HG02571 (cell line): ENCODE measurements around the gene NFATC2.
A peak's percentile ranks its signal among the peaks of the same experiment; 100 is the strongest.
"Not testable (repeated sequence)": the region's sequence is repeated elsewhere in the genome, so short reads cannot be mapped to it uniquely, and the experiment has no call there.

Experiments
- ATAC-seq: cut with Tn5 transposase; IDR thresholded peaks from one replicate; pipeline ENCODE4 v1.9.1; 2021; ENCODE audit warnings: mild to moderate bottlenecking, moderate library complexity; ENCODE audit not compliant: unreplicated experiment

Gene NFATC2

GRCh38 chr20:51569815-51570738, 27.6 kb upstream of the NFATC2 start:
- ATAC-seq, result no peak

- not testable (repeated sequence) for ATAC-seq
These were observed 26.0 kb upstream of the NFATC2 start for GRCh38 chr20:51568533-51568932.

- no peak for ATAC-seq
These were observed 25.1 kb upstream of the NFATC2 start for GRCh38 chr20:51567622-51568021.

- ATAC-seq, result no peak
These were observed 24.1 kb upstream of the NFATC2 start for GRCh38 chr20:51566594-51566993.

GRCh38 chr20:51565298-51566144, 23.0 kb upstream of the NFATC2 start:
- no peak for ATAC-seq

GRCh38 chr20:51563486-51564332, 21.2 kb upstream of the NFATC2 start:
- no peak for ATAC-seq

GRCh38 chr20:51563174-51563485, 20.6 kb upstream of the NFATC2 start:
- ATAC-seq, result no peak

GRCh38 chr20:51562332-51563173, 20.0 kb upstream of the NFATC2 start:
- no peak for ATAC-seq

- no peak for ATAC-seq
These were observed 19.5 kb upstream of the NFATC2 start for GRCh38 chr20:51562027-51562331.

- no peak for ATAC-seq
These were observed 18.2 kb upstream of the NFATC2 start for GRCh38 chr20:51560550-51561307.

- no peak for ATAC-seq
These were observed 17.5 kb upstream of the NFATC2 start for GRCh38 chr20:51560042-51560441.

GRCh38 chr20:51554538-51555165, 12.1 kb upstream of the NFATC2 start:
- no peak for ATAC-seq

GRCh38 chr20:51553897-51554486, 11.5 kb upstream of the NFATC2 start:
- no peak for ATAC-seq

GRCh38 chr20:51551186-51551585, 8.7 kb upstream of the NFATC2 start:
- ATAC-seq, result no peak

- ATAC-seq, result no peak
These were observed 7.0 kb upstream of the NFATC2 start for GRCh38 chr20:51549474-51549873.

- ATAC-seq, result no peak
These were observed 5.4 kb upstream of the NFATC2 start for GRCh38 chr20:51547951-51548350.

- ATAC-seq, result no peak
These were observed 3.0 kb upstream of the NFATC2 start for GRCh38 chr20:51545515-51545914.

GRCh38 chr20:51543422-51543788, 886 bp upstream of the NFATC2 start:
- no peak for ATAC-seq

- peak; percentile 42 for ATAC-seq
These were observed 417 bp downstream of the NFATC2 start for GRCh38 chr20:51542033-51542570.
